Measurements from ENCODE around the gene PACSIN2. TPM values are rescaled to one million over a fixed set of nuclear protein-coding genes. Genes with fewer than 3 reads are reported as not detected.
A peak's percentile ranks its signal among the peaks of the same experiment; 100 is the strongest.

PACSIN2 gene
- total and polyA plus RNA-seq, 10 of the 15 experiments (the other 5 are each of a cell fraction or from before 2014, with no cell fraction given) = 0.93 to 78.7 (median 46.8) TPM

DNA sequence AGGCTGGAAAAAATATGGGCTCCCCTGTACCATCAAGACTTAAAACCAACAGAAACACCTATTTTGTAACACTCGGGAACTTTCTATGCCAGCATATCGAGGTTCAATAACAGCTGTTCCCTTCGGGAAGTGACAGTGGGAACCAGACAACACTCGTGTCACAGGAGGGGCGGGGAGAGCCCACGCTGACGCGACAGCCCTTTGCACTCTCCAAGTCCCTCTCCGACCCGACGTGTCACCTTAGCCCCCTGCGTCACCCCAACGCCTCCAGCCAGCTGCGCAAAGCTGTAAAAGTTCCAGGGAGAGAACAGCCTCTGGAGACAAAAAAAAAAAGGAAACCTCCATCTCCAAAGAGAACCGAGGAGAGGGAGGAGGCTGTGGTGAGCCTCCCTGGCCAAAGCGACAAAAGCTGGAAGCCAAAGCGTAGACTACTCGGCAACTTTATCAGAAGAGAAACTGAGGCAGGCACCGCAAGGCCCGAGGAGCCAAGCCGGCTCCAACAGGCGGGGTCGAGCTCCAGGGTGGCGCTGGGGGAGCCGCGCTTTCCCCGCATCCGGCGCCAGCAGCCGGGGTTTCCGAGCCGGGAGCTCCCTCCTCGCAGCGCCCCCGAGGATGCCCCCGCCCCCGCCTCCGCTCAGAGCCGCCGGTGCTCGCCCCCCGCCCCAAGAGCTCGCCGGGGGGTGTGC is 158.6 kb downstream of the PACSIN2 start:
- peak overlapping the region; percentile 94 for H3K27ac ChIP-seq (ENCODE audit: control insufficient read depth, insufficient read depth)
- FAIRE-seq = peak; percentile 87
- no peak for TF ChIP-seq SIN3A (IDR thresholded peaks at IDR 0.05; ENCODE audit: low read depth, low read length)
- peak; percentile 26; the same call in 1 of the 2 replicates for TF ChIP-seq POLR2A (IDR thresholded peaks at IDR 0.05; ENCODE audit: low read depth, low read length)
- TF ChIP-seq CHD1 (IDR thresholded peaks at IDR 0.05; ENCODE audit: low read depth, low read length) = 0 out of 2 replicates have a peak, but pooled peaks have one; percentile 58
- TF ChIP-seq NRF1 (conservative IDR thresholded peaks at IDR 0.05; ENCODE audit: low read depth, low read length) = no peak
- TF ChIP-seq SP1 (IDR thresholded peaks at IDR 0.05; ENCODE audit: low read depth, low read length) = no peak
- no peak for TF ChIP-seq HDAC2 (IDR thresholded peaks at IDR 0.05)
- peak; percentile 7 to 68; a peak in 3 of 4 replicates for TF ChIP-seq IKZF2 (IDR thresholded peaks at IDR 0.05)
- no peak for TF ChIP-seq BCL11A (IDR thresholded peaks at IDR 0.05; ENCODE audit: low read depth, low read length)
- TF ChIP-seq KAT2A (conservative IDR thresholded peaks at IDR 0.05; ENCODE audit: control insufficient read depth, low read depth, low read length) = no peak
- TF ChIP-seq SPI1 (IDR thresholded peaks at IDR 0.05; ENCODE audit: borderline replicate concordance, insufficient read depth, low read depth, low read length) = no peak
- no peak for TF ChIP-seq POLR2AphosphoS2 (IDR thresholded peaks at IDR 0.05; ENCODE audit: low read depth, low read length)
- TF ChIP-seq MYC (IDR thresholded peaks at IDR 0.05; ENCODE audit: insufficient read depth, insufficient read length, insufficient replicate concordance, low read length, severe bottlenecking) = no peak
- TF ChIP-seq ZNF207 (IDR thresholded peaks at IDR 0.05; ENCODE audit: borderline replicate concordance) = peak; percentile 54; the same call in 1 of the 2 replicates
- TF ChIP-seq TARDBP (IDR thresholded peaks at IDR 0.05; ENCODE audit: borderline replicate concordance) = no peak
- no peak for TF ChIP-seq TCF12 (IDR thresholded peaks at IDR 0.05; ENCODE audit: low read depth, low read length)
- no peak for TF ChIP-seq HDAC6 (IDR thresholded peaks at IDR 0.05; ENCODE audit: unreplicated experiment)
- TF ChIP-seq, protein P1, sequence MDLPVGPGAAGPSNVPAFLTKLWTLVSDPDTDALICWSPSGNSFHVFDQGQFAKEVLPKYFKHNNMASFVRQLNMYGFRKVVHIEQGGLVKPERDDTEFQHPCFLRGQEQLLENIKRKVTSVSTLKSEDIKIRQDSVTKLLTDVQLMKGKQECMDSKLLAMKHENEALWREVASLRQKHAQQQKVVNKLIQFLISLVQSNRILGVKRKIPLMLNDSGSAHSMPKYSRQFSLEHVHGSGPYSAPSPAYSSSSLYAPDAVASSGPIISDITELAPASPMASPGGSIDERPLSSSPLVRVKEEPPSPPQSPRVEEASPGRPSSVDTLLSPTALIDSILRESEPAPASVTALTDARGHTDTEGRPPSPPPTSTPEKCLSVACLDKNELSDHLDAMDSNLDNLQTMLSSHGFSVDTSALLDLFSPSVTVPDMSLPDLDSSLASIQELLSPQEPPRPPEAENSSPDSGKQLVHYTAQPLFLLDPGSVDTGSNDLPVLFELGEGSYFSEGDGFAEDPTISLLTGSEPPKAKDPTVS (IDR thresholded peaks at IDR 0.05; ENCODE audit: low read depth, low read length) = no peak
- TF ChIP-seq HDGF (IDR thresholded peaks at IDR 0.05) = no peak
- TF ChIP-seq EP300 (IDR thresholded peaks at IDR 0.05; ENCODE audit: borderline replicate concordance in 1 of 2, control insufficient read depth in 1 of 2, low read depth in 2 of 2, low read length in 2 of 2) = no peak
- TF ChIP-seq, protein P2, sequence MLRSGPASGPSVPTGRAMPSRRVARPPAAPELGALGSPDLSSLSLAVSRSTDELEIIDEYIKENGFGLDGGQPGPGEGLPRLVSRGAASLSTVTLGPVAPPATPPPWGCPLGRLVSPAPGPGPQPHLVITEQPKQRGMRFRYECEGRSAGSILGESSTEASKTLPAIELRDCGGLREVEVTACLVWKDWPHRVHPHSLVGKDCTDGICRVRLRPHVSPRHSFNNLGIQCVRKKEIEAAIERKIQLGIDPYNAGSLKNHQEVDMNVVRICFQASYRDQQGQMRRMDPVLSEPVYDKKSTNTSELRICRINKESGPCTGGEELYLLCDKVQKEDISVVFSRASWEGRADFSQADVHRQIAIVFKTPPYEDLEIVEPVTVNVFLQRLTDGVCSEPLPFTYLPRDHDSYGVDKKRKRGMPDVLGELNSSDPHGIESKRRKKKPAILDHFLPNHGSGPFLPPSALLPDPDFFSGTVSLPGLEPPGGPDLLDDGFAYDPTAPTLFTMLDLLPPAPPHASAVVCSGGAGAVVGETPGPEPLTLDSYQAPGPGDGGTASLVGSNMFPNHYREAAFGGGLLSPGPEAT (IDR thresholded peaks at IDR 0.05; ENCODE audit: low read depth) = 0 out of 2 replicates have a peak, but pooled peaks have one; percentile 43
- no peak for TF ChIP-seq FOXK2 (IDR thresholded peaks at IDR 0.05)
- TF ChIP-seq MXI1 (IDR thresholded peaks at IDR 0.05; ENCODE audit: low read depth, low read length) = peak; percentile 61
- TF ChIP-seq NBN (IDR thresholded peaks at IDR 0.05) = 0 out of 2 replicates have a peak, but pooled peaks have one; percentile 44

More for the DNA sequence above, 158.6 kb downstream of the PACSIN2 start:
- peak overlapping the region; percentile 88 for H3K9ac ChIP-seq (ENCODE audit: control insufficient read depth, insufficient read depth, low read length)
- H3K36me3 ChIP-seq (ENCODE audit: control insufficient read depth in 2 of 2, insufficient read depth in 2 of 2, low read length in 1 of 2) = no peaks in the 10 kb centered on the region; a peak in 1 of 4 replicates
- no peaks in the 10 kb centered on the region; the same call in 2 of the 3 replicates for H3K9me3 ChIP-seq (replicated peaks; ENCODE audit: control insufficient read depth, insufficient read depth, low read length)
- DNase-seq (ENCODE audit: low read depth, low spot score) = no peak
- peaks cover 5% of the 10 kb centered on the region for H3K4me1 ChIP-seq (ENCODE audit: control insufficient read depth, insufficient read depth, low read length)
- intact Hi-C loops (cut with micrococcal nuclease; ENCODE audit: unreplicated experiment) = no loop called here
- H3K4me2 ChIP-seq (ENCODE audit: control insufficient read depth, insufficient read depth) = peak overlapping the region; percentile 96
- POLR2A ChIA-PET = interaction anchor here (0.6 to 2.6 kb wide), 13 partner anchors 10 to 414 kb away, joined by 3 to 11 read pairs (median 4); no protein-coding TSS in a partner anchor
- RAD21 ChIA-PET (ENCODE audit: unreplicated experiment) = interaction anchor here (0.6 to 1.9 kb wide), 12 partner anchors 11 to 198 kb away, joined by 3 to 16 read pairs (median 3); partner anchors contain the start of gene PACSIN2
- 0% methylated on average over 24 of the region's 44 CpGs for WGBS (ENCODE audit: insufficient coverage, insufficient replicate concordance, low lambda C conversion rate, missing lambda C conversion rate)
- BruUV-seq (replicated peaks) = no TSS peak
- H2AFZ ChIP-seq (ENCODE audit: control insufficient read depth, low read depth, low read length) = peak overlapping the region; percentile 35
- in situ Hi-C loops (cut with MboI) = no loop called here
- CTCF ChIA-PET = interaction anchor here (0.7 to 1.9 kb wide), 7 partner anchors 9 to 834 kb away, joined by 3 to 8 read pairs (median 4); no protein-coding TSS in a partner anchor
- peak; percentile 43 for ATAC-seq
- peaks cover 34% of the 10 kb centered on the region for H3K79me2 ChIP-seq (ENCODE audit: control insufficient read depth, insufficient read depth, low read length)
- peak overlapping the region; percentile 87 for H3K4me3 ChIP-seq
- H3K27me3 ChIP-seq (replicated peaks in 1 of 2; ENCODE audit: control insufficient read depth in 2 of 2, insufficient read depth in 2 of 2, low read length in 1 of 2) = no peaks in the 10 kb centered on the region
- SMC1A ChIA-PET (ENCODE audit: uncharacterized antibody, unreplicated experiment) = interaction anchor here (0.6 to 1.7 kb wide), 8 partner anchors 11 to 233 kb away, joined by 3 to 4 read pairs (median 4); no protein-coding TSS in a partner anchor
- no peaks in the 10 kb centered on the region; the same call in 1 of the 2 replicates for H4K20me1 ChIP-seq (ENCODE audit: control insufficient read depth, insufficient read depth)

Measured in GM12878 (cell line).